Heart right ventricle (tissue), 16 donors: Measurements from ENCODE around the gene ZNF709. TPM values are rescaled to one million over a fixed set of nuclear protein-coding genes. Genes with fewer than 3 reads are reported as not detected.
"Not testable (repeated sequence)": the region's sequence is repeated elsewhere in the genome, so short reads cannot be mapped to it uniquely, and the experiment has no call there.

Experiments
- ATAC-seq, 8 donors: fragments of 200-7000 bp; cut with Tn5 transposase; one replicate each; pipeline ENCODE4 v1.9.1; 2020; ENCODE audit warnings: mild to moderate bottlenecking in 8 of 8, moderate library complexity in 8 of 8, moderate number of reproducible peaks in 1 of 8
- DNase-seq, 2 donors: peaks; one replicate each; pipeline ENCODE4 v3.0.0-alpha.2; 2020
- H3K27ac ChIP-seq, 10 donors: fragments of 200-600 bp; sonication (generic) in 2 of 10; one replicate each; pipeline versions ENCODE4 v1.5.0 to v1.8.0; 2020 to 2022; ENCODE audit warnings: mild to moderate bottlenecking in 3 of 10
- H3K27me3 ChIP-seq, 7 donors: fragments of 200-600 bp; one replicate each; pipeline ENCODE4 v1.8.0; 2021 to 2022; ENCODE audit warnings: mild to moderate bottlenecking in 2 of 7
- H3K36me3 ChIP-seq, 9 donors: fragments of 200-600 bp; sonication (generic) in 1 of 9; one replicate each; pipeline versions ENCODE4 v1.5.0 to v1.8.0; 2020 to 2022; ENCODE audit warnings: mild to moderate bottlenecking in 2 of 9
- H3K4me1 ChIP-seq, 9 donors: fragments of 200-600 bp; sonication (generic) in 1 of 9; one replicate each; pipeline versions ENCODE4 v1.5.0 to v1.8.0; 2020 to 2022; ENCODE audit warnings: mild to moderate bottlenecking in 4 of 9
- H3K4me3 ChIP-seq, 10 donors: fragments of 200-600 bp; sonication (generic) in 2 of 10; one replicate each; pipeline versions ENCODE4 v1.5.0 to v1.8.0; 2020 to 2022; ENCODE audit warnings: mild to moderate bottlenecking in 7 of 10, moderate library complexity in 2 of 10
- H3K9me3 ChIP-seq, 11 donors: fragments of 200-600 bp in 10 of 11; sonication (generic) in 2 of 11; one replicate each; pipeline versions ENCODE4 v1.5.0 to v1.8.0; 2013 to 2022; ENCODE audit warnings: mild to moderate bottlenecking in 2 of 11, control low read depth in 1 of 11, moderate library complexity in 1 of 11
- CTCF ChIP-seq, 9 donors: fragments of 200-600 bp; sonication (generic) in 2 of 9; IDR thresholded peaks; one replicate each; pipeline versions ENCODE4 v1.5.0 to v1.8.0; 2021 to 2022; ENCODE audit warnings: antibody characterized with exemption in 9 of 9, mild to moderate bottlenecking in 5 of 9, moderate library complexity in 1 of 9
- WGBS, 2 donors: extraction: QIAGEN DNeasy Blood & Tissue Kit; methylation state at CpG; one replicate each; pipeline ENCODE4 v1.1.7; 2013; ENCODE audit warnings: inconsistent platforms in 1 of 2; 5-methylcytosine and 5-hydroxymethylcytosine counted together
- intact Hi-C, 10 donors: fragments of 100-400 bp; cut with DNase I; formaldehyde crosslinking; loops; one replicate each; pipeline versions ENCODE4 v1.11.1 to v1.14.2; 2022
- polyA plus RNA-seq, 2 donors: library from polyadenylated mRNA; stranded (reverse); fragments of 200-250 nt; gene quantifications; one replicate each; pipeline ENCODE4 v1.2.3, GENCODE V29; 2013
- total RNA-seq, 10 donors: library from RNA; stranded (reverse); fragmentation: NEBNext Ultra II Directional in 3 of 10; extraction: Animal tissue kit (Norgen Biotek cat#: 25700) in 3 of 10; gene quantifications; one replicate each; pipeline versions ENCODE4 v1.2.1 to v1.2.4, GENCODE V29; 2021 to 2023
- donor health status: Arrhythmogenic right ventricular cardiomyopathy.
- donor health status: ischemic (EF 13 %, LVEDD 7.1; RV severe dilation, severe dysfunction).
- donor health status: healthy with polysubstance abuse.
- donor health status: DM: no; HTN: yes; CAD: no.
- donor health status: DM: no; HTN: no; CAD: no.
- donor health status: ischemic (EF 25% LVEDD 6.9; RV normal size, moderate dysfunction).
- donor health status: ischemic (EF 25% LVEDD 5.7; RV mildly dilated, moderate dysfunction).
- donor health status: healthy.
- donor health status: DM: yes; HTN: yes; CAD: no.
- donor health status: Ischemic cardiomyopathy.
- donor health status: ischemic (EF 35%, LVEDD 5.7; RV mildly dilated, moderate dysfunction).
- donor health status: nonischemic (EF 11% LVEDD 7.7; RV severe dilation, severe dysfunction).
- donor health status: DM: yes; HTN: yes; CAD: no.
- donor health status: PGD.
- donor health status: ischemic (EF 29% LVEDD 5.4; RV normal size, mild dysfunction).
- donor health status: nonischemic (EF 23%, LVEDD 6.1; RV moderate dilation, normal function).

The ZNF709 gene
- total and polyA plus RNA-seq, 12 donors, result 0.64 to 3.4 (median 1.9) TPM

GRCh38 chr19:12484011-12484370, 625 bp downstream of the ZNF709 start:
- H3K4me3 ChIP-seq, result peak overlapping the region; percentile 82 to 96 (median 92)
- no peaks in the 10 kb centered on the region for H3K9me3 ChIP-seq
- H3K4me1 ChIP-seq, result peaks cover 0 to 29% (median 19%) of the 10 kb centered on the region in 9 donors
- WGBS, 2 donors, result 1% methylated on average over 13 of the region's 13 CpGs
- DNase-seq (no peak), ATAC-seq (no peak)
- no peak for TF ChIP-seq CTCF (IDR thresholded peaks at IDR 0.05)
- no peaks in the 10 kb centered on the region for H3K36me3 ChIP-seq
- H3K27me3 ChIP-seq, result no peaks in the 10 kb centered on the region
- peak overlapping the region in 9 of 10 donors; percentile 55 to 86 (median 82) for H3K27ac ChIP-seq
- intact Hi-C loops, result loop anchor here in 2 of 10 donors (2.0 to 5.0 kb wide), 2 partner anchors 42 to 43 kb away; partner anchors contain the start of gene ZNF443 (in 2 of the 2)

GRCh38 chr19:12482509-12482886, 2.1 kb downstream of the ZNF709 start:
- intact Hi-C loops, result loop anchor here in 1 of 10 donors (5.0 kb wide), 1 partner anchor 40 kb away; the partner anchor contains the start of gene ZNF443
- no peak overlapping the region for H3K27ac ChIP-seq
- ATAC-seq (no peak), DNase-seq (no peak)
- no peaks in the 10 kb centered on the region for H3K36me3 ChIP-seq
- no peaks in the 10 kb centered on the region for H3K9me3 ChIP-seq
- H3K27me3 ChIP-seq, result no peaks in the 10 kb centered on the region
- WGBS, 2 donors, result 66 to 79% methylated on average over 2 of the region's 2 CpGs
- no peak for TF ChIP-seq CTCF (IDR thresholded peaks at IDR 0.05)
- peaks cover 0 to 41% (median 29%) of the 10 kb centered on the region in 9 donors for H3K4me1 ChIP-seq
- H3K4me3 ChIP-seq, result no peak overlapping the region

GRCh38 chr19:12481781-12482508, 2.7 kb downstream of the ZNF709 start:
- ATAC-seq (no peak), DNase-seq (no peak)
- TF ChIP-seq CTCF (IDR thresholded peaks at IDR 0.05), result no peak
- no peaks in the 10 kb centered on the region for H3K27me3 ChIP-seq
- no peaks in the 10 kb centered on the region for H3K9me3 ChIP-seq
- H3K27ac ChIP-seq, result no peak overlapping the region
- H3K4me1 ChIP-seq, result peaks cover 0 to 42% (median 29%) of the 10 kb centered on the region in 9 donors
- no peak overlapping the region for H3K4me3 ChIP-seq
- H3K36me3 ChIP-seq, result no peaks in the 10 kb centered on the region
- WGBS, 2 donors, result 76 to 79% methylated on average over 4 of the region's 4 CpGs
- intact Hi-C loops, result loop anchor here in 1 of 10 donors (5.0 kb wide), 1 partner anchor 40 kb away; the partner anchor contains the start of gene ZNF443

GRCh38 chr19:12478234-12478941, 6.2 kb downstream of the ZNF709 start:
- ATAC-seq (peak in 1 of 8 donors; percentile 50), DNase-seq (no peak)
- Histone ChIP-seq H3K9me3 (peaks cover 0 to 19% (median 0%) of the 10 kb centered on the region in 11 donors), H3K36me3 (no peaks in the 10 kb centered on the region), H3K27ac (peak overlapping the region in 1 of 10 donors; percentile 7), H3K4me3 (no peak overlapping the region), H3K4me1 (peaks cover 0 to 26% (median 21%) of the 10 kb centered on the region in 9 donors), H3K27me3 (no peaks in the 10 kb centered on the region)
- TF ChIP-seq CTCF (IDR thresholded peaks at IDR 0.05), result no peak
- intact Hi-C loops, result no loop called here
- WGBS, 2 donors, result 68 to 74% methylated on average over 5 of the region's 5 CpGs

- H3K27ac ChIP-seq, H3K4me1 ChIP-seq, ATAC-seq, H3K27me3 ChIP-seq, DNase-seq, intact Hi-C loops, H3K4me3 ChIP-seq: not testable (repeated sequence)
- WGBS, 2 donors, result 99% methylated on average over 22 to 33 of the region's 33 CpGs
- Histone ChIP-seq H3K9me3 (peaks cover 2 to 97% (median 47%) of the 10 kb centered on the region in 11 donors), H3K36me3 (peaks cover 0 to 49% (median 35%) of the 10 kb centered on the region in 9 donors)
Observed at GRCh38 chr19:12467651-12468050, 17.0 kb downstream of the ZNF709 start.
